Muscle of back (tissue), 11 donors: ENCODE data around the gene TSSC4. TPM values are rescaled to one million over a fixed set of nuclear protein-coding genes. Genes with fewer than 3 reads are reported as not detected.

ENCODE experiments used
- DNase-seq, 3 donors: peaks; one replicate each; pipeline versions ENCODE4 v3.0.0 to v3.0.0-alpha.2; 2013
- polyA plus RNA-seq, 10 donors: library from polyadenylated mRNA; unstranded; fragments of 120-200 nt; gene quantifications; one replicate each; pipeline ENCODE4 v1.2.1, GENCODE V29; 2013; ENCODE audit not compliant: insufficient read length in 10 of 10

TSSC4 gene
- polyA plus RNA-seq, 10 donors: 16.8 to 25.2 (median 21.1) TPM

DNA sequence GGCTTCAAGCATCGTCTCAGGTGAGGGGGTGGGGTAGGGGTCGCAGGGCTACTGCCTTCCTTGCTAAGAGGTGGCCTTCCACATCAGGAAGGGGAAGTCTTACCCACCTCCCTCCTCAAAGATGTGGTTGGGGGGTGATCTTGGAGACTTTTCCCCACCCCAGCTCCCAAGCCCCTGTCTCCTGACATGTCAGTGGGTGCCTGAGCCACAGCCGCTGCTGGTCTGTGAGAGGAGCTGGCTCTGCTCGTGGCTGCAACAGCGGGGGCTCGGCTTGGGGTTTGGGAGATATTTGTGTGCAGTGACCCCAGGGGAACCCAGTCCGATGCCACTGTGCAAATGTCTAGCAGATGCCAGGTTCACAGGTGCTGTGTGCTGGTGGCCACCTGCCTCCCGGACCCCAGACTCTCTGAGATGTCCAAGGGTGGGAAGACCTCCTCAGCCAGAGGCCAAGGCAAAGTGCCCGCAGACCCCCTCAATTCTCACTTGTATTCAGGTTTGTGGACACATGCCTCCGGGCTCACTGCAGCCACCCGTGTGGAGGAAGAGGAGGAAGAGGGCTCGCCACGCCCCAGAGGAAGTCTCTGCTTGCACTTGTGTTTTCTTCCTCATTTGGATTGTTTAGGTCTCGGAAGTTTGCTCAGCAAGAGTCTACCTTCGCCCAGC, 46.2 kb downstream of the TSSC4 start:
- DNase-seq: no peak

DNA sequence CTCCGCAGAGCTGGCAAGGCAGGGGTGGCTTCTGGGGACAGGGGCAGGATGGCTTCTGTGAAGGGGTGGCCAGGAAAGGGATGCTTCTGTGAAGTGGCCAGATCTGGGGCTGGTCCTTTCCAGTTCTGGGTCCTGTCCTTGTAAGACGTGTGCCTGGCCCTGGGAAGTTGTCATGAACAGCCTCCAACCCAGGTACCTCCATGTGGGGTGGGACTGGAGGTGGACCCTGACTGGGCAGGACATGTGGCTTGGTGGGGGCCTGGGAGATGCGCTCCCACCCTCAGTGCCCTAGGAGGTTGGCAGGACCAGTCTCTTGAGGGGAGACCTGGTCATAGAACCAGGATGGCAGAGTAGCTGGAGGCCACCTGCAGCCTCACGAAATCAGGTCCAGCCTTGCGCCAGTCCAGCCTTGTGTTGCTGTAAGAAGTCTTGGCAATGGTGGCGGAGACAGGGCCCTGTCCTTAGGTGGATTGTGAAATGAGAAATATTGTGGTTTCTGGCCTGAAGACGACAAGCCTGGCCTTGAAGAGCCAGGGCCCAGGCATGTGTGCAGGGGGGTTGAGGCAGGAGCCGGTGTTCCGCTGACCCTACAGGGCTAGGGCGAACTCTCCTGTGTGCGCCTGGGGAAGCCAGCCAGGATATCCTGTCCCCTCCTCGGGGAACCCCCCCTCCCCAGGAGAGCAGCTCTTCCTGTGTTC, 46.9 kb downstream of the TSSC4 start:
- no peak for DNase-seq

DNA sequence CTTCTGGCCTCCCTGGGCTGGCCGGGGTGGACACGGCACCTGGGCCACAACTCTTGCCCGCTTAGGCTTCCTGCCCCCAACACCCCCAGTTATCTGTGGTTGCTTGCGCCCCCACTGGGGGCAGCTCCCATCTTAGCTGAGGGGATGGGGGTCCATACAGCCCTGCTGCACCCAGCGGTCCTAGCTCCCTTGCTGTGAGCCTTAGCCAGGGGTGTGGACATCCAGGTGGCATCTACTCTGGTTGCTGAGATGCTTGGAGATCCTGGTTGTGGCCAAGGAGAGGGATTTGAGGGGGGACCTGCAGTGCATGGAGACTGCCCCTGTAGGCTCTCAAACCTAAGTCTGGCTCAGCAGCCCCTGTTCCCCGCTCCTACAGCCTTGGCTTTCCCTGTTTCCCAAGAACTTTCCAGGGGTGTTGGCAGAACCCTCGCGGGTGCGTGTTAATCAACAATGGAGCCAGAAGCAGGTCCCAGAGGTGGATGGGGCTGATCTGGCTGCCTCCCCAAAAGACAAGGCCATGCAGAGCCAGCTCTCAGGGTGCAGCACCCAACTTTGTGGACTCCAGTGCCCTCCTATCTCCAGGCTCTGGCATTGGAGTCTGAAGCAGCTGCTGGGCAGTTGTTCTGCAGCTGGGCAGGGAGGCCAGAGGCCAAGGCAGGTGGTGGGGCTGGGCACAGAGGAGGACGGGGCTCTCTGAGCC, 47.6 kb downstream of the TSSC4 start:
- no peak for DNase-seq

DNA sequence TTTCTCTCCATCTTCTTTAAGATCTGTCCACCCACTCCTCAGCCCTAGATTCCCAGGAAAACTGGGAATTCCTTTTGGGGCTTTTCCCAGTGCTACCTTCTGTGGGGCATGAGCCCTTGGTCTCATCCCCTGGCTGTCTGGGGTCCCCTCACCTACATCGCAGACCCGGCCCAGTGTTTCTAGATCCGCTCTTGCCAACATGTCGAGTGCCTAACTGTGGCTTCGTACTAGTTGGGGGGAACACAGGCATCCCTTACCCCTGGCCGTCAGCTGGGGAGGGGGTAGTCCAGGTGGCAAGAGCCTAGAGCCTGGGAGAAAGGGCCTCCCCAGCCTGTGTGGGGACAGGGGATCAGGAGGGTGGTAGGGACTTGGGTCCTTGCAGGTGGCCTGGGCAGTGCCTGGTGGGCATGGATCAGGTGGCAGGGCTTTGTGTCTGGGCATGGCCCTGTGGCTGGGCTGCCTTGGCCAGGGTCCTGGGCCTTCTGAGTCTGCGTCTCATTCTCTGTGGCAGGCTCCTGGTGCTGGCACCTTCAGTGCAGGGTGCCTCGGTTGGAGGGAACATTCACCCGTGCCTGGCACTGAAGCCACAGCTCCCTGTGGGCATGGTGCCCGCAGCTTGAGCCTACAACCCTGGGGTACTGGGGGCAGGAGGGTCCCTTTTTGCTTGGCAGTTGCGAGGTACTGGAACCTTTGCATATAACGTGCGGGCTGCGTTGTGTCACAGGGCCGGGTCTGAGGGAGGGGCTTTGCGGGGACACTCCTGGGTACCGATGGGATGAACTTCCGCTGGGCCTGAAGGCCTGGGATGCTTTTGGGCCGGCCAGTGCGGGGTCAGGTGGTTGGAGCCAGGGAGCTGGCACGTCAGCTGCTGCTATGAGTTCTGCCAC, 48.4 kb downstream of the TSSC4 start:
- no peak for DNase-seq

GRCh38 chr11:2449548-2450320, 49.2 kb downstream of the TSSC4 start:
- no peak for DNase-seq

DNA sequence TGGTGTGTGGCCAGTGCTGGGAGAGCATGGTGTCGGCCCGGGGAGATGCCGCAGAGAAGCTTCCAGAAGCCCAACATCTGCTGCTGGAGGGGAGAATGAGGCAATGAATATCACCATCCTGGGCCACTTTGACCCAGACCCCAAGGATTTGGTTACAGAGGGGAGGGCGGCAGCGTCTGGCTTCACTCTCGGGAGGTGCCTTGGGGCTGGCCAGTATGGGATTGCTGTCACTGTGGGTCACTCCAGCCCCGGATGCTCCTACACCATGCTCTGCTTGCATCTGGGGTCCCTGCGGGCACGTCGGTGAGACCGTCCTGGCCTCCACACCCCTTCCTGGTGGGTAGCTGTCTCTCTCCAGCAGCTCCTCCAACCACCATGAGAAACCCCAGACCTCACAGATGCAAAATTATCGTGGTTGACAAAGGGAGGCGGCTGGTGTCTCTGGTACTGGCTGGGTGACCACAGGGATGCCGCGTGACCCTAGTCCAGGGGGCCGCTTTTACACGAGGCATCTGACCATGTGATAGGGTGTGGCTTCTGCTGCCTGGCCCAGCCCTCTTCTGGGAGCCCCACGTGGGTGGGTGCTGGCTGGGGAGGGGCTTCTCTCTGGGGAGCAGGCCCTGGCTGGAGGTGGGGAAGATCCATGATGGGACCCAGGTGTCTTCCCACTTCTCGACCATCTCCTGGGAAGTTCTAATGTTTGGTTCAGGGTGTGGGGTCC, 49.9 kb downstream of the TSSC4 start:
- DNase-seq: no peak

DNA sequence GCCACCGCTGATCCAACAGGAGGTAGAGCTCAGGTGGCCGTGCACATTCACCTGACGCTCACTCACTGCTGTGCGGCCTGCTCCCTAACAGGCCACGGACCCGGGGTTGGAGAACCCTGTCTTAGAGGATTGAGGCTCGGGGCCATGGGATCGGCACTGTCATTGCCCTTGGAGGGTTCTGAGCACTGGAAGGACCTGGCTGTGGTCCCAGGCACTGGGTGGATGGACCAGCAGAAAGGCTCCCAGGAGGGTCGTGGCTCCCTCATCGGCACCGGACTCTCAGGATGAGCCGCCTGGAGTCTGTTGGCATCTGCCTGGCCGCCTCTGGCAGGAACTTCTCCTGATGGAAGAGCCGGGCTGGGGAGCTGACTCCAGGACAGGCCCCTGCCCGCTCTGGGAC, 50.8 kb downstream of the TSSC4 start:
- no peak for DNase-seq

- no peak for DNase-seq
Observed at GRCh38 chr11:2451916-2452315, 51.4 kb downstream of the TSSC4 start.

GRCh38 chr11:2452321-2453012, 51.9 kb downstream of the TSSC4 start:
- peak; percentile 12 to 76 (median 28) for DNase-seq

DNA sequence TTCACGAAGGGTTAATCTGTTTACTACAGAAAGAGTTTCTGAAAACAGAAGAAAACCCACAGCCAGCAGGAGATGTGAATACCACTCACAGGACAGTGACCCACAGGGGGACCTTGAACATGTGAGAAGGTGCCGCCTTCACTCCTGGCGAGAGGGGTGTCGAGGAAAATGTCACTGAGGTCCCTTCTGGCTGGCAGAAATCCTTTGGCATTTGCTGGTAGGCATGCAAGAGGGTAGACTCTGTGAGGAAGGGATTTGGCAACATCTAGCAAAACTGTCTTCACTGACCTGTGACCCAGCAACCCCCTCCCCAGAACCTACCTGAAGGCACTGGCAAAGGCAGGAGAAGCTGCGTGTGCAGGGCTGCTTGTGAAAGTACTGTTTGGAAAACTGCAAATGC, 52.9 kb downstream of the TSSC4 start:
- DNase-seq: no peak

Other genes starting within 250 kb of the TSSC4 start
- not detected for gene INS, start 239.5 kb upstream of the TSSC4 start, polyA plus RNA-seq
- gene TH, start 228.9 kb upstream of the TSSC4 start, polyA plus RNA-seq: 1 to 10 TPM in 1 of 10 donors, under 1 TPM in 9; 0.21 to 1.2 (median 0.65) TPM
- gene ASCL2, start 130.2 kb upstream of the TSSC4 start, polyA plus RNA-seq: under 1 TPM in 5 of 10 donors, not detected in 5; 0.12 to 0.40 (median 0.22) TPM
- gene C11orf21, start 98.8 kb upstream of the TSSC4 start, polyA plus RNA-seq: 1 to 10 TPM in 9 of 10 donors, under 1 TPM in 1; 0.50 to 6.0 (median 2.0) TPM
- 1 to 10 TPM; 2.0 to 5.6 (median 2.5) TPM for gene TSPAN32, start 98.7 kb upstream of the TSSC4 start, polyA plus RNA-seq
- 100 to 1,000 TPM; 393 to 521 (median 464) TPM for gene CD81, start 23.4 kb upstream of the TSSC4 start, polyA plus RNA-seq
- under 1 TPM in 2 of 10 donors, not detected in 8; 0.05 TPM for gene TRPM5, start 43.8 kb downstream of the TSSC4 start, polyA plus RNA-seq
- gene KCNQ1, start 44.3 kb downstream of the TSSC4 start, polyA plus RNA-seq: 1 to 10 TPM; 1.2 to 3.6 (median 2.4) TPM